ENCODE results near the gene ZFPM1.

The ZFPM1 gene

DNA sequence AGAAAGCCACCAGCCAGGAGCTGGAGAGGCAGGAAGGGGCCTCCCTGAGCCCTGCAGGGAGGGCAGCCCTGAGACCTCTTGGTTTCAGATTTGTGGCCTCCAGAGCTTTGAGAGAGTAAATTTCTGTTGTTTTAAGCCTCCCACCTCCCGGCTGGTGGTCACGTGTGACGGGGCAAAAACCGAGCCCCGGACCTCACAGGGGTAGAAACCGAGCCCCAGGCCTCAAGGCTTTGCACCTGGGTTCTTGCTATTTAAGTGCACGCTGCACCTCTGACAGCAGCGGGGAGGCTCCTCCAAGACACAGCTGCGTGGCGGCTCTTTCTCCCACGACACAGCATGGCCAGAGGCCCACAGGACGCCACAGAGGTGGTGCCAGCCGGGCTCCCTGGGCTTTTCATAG, 99.7 kb downstream of the ZFPM1 start:
- TF ChIP-seq ZNF274 (IDR thresholded peaks at IDR 0.05; ENCODE audit: low read depth, low read length) = no peak
- no peak overlapping the region; the same call in 1 of the 2 replicates for H3K4me3 ChIP-seq (ENCODE audit: low read length)

DNA sequence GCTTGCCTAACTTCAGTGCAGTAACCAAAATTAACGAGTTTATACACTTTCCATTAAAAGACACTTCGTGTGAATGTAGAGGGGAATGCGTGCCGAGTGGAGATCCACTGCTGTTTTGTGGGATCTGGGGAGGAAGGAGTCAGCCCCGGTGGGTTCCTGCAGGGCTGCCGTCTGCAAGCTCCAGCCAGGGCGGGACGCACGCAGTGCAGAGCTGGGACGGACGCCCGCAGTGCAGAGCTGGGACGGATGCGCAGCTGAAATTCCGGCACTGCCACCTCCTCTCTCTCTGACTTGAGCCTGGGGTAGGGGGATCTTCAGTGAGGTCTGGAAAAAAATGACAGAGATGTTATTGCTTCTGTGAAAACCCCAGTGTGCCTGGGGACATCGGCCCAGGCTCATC, 100.7 kb downstream of the ZFPM1 start:
- no peak for TF ChIP-seq ZNF274 (IDR thresholded peaks at IDR 0.05; ENCODE audit: low read depth, low read length)
- no peak overlapping the region for H3K4me3 ChIP-seq (ENCODE audit: low read length)

DNA sequence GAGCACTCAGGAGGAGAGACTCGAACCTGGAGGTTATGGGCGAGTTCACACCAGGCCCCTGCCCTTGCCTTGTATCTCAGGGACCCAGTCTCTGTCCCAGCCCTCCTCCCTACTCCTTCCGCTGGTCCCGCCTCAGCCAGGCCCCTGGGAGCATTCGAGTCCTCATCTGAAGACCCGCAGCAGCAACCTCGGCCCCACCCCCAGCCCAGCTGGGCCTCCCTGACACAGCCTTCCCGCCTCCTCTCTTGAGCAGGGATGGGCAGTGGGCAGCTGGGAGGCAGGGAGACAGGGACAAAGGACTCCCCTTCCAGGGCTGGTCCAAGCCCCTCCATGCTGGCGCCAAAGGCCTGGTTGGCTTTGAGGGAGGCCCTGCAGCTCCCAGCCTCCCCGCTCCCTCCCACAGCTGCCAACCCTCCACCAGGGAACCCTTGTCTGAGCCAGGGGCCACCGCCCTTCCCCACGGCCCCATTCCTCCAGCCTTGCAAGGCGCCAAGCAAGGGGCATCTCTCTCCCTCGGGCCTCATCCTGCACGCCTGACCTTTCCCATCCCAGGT, 101.7 kb downstream of the ZFPM1 start:
- H3K4me3 ChIP-seq (ENCODE audit: low read length) = no peak overlapping the region
- no peak for TF ChIP-seq ZNF274 (IDR thresholded peaks at IDR 0.05; ENCODE audit: low read depth, low read length)

DNA sequence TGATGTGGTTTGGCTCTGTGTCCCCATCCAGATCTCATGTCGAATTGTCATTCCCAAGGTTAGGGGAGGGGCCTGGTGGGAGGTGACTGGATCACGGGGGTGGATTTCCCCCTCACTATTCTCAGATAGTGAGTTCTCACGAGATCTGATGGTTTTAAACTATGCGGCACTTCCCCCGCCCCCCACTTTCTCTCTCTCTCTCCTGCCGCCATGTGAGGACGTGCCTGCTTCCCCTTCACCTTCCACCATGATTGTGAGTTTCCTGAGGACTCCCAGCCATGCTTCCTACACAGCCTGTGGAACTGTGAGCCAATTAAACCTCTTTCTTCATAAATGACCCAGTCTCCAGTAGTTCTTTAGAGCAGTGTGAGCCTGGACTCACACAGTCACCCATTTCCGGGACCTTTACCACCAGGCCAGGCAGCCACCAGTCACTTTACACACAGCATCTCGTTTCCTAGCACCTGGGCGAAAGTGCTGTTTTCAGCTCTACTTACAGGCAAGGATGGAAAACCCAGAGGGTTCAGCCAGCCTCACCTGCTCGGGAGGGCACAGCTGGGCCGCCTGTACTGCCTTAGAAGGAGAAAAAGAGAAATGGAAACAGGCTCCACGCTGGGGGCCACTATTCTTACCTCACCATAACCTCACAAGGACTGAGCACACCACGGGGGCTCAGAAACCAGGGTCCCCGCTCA, 103.4 kb downstream of the ZFPM1 start:
- no peak overlapping the region for H3K4me3 ChIP-seq (ENCODE audit: low read length)
- no peak for TF ChIP-seq ZNF274 (IDR thresholded peaks at IDR 0.05; ENCODE audit: low read depth, low read length)

DNA sequence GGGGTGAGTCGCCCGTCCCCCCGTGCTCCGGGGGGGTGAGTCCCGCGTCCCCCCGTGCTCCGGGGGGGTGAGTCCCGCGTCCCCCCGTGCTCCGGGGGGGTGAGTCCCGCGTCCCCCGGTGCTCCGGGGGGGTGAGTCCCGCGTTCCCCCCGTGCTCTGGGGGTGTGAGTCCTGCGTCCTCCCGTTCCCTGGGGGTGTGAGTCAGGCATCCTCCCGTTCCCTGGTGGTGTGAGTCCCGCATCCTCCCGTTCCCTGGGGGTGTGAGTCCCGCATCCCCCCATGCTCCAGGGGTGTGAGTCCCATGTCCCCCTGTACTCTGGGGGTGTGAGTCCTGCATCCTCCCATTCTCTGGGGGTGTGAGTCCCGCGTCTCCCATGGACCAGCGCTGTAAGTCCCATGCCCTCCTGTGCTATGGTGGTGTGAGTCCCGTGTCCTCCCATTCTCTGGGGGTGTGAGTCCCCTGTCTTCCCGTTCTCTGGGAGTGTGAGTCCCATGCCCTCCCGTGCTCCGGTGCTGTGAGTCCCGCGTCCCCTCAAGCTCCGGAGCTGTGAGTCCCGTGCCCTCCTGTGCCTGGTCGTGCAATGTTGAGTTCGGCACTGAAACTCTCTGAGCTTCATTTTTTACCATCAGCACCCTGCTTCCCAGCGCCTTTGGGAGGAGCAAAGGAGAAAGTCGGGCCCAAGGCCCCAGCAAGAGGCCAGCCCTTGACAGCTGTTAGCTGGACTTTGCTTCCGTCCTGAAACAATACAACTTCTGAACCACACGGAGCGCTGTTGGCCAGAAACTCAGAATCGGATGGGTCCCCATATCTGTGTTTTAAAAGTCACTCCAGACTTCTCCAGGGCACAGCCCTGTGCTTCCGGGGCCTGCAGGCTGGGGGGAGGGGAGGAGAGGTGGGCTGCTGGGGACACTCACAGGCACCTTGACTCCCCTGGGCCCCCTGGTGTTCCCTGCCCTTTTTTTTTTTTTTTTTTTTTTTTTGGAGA, 105.7 kb downstream of the ZFPM1 start:
- H3K4me3 ChIP-seq (ENCODE audit: low read length) = no peak overlapping the region
- no peak for TF ChIP-seq ZNF274 (IDR thresholded peaks at IDR 0.05; ENCODE audit: low read depth, low read length)

DNA sequence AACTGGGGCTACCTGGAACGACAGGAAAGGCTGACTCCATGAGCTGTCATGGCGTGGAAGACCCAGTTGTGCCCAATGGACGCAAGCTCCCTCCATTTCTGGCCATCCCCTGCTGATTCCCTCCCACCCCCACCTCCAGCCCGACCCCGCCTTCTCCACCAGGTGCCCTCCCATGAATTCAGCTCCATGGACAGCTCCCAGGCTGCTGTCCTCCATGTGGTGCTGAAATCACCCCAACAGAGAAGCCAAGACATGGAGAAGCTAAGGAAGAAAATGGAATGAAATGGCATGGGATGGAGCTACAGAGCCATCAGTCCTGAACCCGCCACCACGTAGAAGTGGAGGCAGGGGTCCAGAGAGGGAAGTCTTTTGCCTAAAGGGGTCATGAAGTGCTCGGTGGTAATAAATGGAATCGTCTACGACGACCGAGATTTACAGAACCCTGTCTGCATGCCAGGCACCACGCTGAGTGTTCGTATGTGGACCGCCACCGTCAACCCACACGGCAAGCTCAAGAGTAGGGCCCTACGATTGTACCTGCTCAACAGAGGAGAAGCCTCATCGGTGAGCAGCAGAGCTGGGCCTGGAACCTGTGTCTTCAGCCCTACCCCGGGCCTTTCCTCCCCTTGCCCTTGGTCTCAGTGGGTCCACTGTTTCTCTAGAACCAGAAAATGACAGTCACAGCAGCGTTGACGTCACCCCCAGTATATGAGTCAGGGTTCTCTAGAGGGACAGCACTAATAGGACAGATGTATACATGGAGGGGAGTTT, 107.8 kb downstream of the ZFPM1 start:
- no peak overlapping the region for H3K4me3 ChIP-seq (ENCODE audit: low read length)
- no peak for TF ChIP-seq ZNF274 (IDR thresholded peaks at IDR 0.05; ENCODE audit: low read depth, low read length)

DNA sequence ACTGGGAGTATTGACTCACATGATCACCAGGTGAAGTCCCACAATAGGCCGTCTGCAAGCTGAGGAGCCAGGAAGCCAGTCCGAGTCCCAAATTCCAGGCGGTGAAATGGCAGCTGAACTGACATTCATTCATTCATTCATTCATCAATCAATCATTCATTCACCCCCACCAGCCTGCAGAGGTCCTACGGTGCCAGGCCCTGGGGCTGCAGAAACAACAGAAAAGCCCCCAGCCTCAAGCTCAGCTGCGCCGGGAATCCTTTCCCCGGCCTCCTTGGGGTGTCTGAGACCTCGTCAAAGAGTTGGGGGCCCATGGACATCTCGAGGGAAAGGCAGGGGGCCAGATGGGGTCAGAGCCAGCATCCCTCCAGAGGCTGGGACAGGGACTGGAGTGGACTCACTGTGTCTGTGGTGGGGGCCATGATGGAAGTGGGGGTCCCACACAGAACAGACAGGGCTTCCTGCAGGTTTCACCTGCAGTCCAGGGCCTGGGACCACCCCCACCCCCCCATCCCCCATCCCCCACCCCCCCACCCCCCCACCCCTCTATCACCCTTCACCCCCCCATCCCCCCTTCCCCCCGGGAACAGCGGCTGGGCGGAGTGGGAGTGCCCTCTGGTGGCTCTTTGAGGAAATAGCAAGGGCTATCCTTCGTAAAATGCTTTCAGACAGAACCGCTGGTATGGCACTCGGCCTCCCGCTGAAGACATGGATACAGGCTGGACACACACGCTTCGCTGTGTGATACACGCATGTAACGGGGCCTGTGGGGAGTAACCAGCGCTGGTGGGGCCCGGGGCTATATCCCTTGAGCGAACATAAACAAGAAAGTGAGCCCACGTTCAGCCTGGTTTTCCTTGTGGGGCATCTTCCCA, 108.6 kb downstream of the ZFPM1 start:
- no peak overlapping the region for H3K4me3 ChIP-seq (ENCODE audit: low read length)
- TF ChIP-seq ZNF274 (IDR thresholded peaks at IDR 0.05; ENCODE audit: low read depth, low read length) = no peak

DNA sequence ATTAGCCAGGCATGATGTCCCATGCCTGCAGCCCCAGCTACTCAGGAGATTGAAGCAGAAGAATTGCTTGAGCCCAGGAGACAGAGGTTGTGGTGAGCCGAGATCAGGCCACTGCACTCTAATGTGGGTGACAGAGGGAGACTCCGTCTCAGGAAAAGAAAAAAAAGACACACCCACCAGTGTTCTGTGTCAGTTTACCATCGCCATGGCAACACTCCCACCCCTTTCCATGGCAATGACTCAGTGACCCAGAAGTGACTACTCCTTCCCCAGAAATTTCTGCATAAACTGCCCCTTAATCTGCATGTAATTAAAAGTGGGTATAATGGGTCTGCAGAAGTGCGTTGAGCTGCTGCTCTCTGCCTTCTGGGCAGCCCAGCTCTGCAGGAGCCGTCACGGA, 113.1 kb downstream of the ZFPM1 start:
- TF ChIP-seq ZNF274 (IDR thresholded peaks at IDR 0.05; ENCODE audit: low read depth, low read length) = no peak
- H3K4me3 ChIP-seq (ENCODE audit: low read length) = no peak overlapping the region

DNA sequence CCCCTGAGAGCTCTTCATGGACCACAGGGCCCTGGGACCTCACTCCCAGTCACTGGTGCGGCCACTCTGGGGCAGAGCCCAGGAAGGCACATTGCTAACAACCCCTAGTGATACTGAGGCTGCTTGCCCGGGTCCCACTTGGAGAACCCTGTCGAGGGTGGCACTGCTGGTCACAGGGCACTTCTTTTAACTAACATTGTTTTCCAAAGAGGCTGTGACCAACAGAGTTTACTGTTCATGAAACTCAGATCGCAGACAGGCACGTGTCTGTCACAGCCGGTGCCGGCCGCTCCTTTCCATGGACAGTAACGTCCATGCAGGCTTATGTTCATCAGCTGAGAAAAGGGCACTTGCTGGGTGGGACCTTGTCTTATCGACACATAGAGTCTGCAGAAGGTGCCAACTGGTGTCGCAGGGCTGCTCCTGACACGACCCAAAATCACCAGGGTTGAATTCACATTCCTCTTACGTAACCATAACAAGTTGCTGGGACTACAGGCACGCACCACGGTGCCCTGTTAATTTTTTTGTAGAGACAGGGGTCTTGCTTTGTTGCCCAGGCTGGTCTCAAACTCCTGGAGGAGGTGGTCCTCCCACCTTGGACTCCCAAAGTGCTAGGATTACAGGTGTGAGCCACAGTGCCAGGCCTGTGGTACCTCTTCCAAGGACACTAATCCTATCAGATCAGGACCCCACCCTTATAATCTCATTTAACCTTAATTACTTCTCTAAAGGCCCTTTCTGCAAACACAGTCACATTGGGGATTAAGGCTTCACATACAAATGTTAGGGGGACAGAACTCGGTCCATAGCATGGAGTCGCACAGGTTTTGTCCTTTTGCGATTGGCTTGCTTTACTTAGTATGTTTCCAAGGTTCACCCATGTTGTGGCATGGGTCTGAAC, 115.9 kb downstream of the ZFPM1 start:
- H3K4me3 ChIP-seq (ENCODE audit: low read length) = peak overlapping the region; percentile 75
- TF ChIP-seq ZNF274 (IDR thresholded peaks at IDR 0.05; ENCODE audit: low read depth, low read length) = no peak

DNA sequence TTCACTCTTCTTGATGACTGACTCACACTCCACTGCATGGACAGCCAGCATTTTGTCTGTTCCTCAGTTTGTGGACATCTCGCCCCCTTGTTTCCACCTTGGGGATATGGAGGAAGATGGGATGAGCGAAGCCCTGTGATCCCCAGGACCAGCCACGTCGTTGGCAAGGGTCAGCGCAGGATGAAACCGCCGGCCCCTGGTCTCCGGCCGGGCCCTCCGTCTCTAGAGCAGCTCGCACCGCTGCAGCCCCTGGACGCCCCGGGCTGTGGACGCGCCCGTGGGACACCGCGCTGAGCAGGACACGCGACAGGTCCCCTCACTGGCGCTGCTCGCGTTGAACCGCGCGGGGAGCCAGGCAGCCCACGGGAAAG, 116.5 kb downstream of the ZFPM1 start:
- peak overlapping the region; percentile 75 for H3K4me3 ChIP-seq (ENCODE audit: low read length)
- no peak for TF ChIP-seq ZNF274 (IDR thresholded peaks at IDR 0.05; ENCODE audit: low read depth, low read length)

DNA sequence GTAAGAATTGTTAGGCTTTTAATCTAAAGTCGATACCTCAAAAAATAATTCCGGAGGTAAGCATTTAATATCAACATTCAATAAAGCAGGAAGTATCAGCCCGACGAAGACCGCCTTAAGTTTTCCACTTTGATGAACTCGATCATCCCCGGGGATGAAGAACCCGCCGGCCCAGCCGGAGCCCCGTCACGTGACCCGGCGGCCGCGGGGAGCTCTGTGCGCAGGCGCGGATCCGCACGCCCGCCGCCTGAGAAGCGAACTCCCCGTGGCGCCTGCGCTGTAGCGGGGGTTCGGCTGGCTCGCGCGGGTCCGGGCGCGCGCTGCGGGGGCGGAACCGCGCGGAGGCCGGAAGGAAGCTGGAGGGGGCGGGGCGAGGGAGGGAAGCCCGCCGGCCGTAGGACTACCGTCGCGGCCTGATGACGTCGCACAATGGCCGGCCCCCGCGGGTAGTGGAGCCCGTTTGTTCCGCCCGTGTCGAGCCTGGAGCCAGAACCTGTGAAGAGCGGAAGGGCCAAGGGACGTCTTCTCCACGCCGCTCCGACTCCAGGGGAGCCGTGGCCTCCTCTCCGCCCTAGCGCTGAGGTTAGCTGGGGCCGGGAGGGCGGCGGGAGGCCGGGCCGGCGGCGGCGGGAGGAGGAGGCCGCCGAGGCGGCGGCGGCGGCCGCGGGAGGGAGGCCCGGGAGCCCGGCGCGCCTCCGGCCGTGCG, 117.1 kb downstream of the ZFPM1 start, which contains the start of gene ZC3H18:
Gene ZC3H18 (plus strand): TSS at position 419 of the 706 bp plus-strand sequence. CDS start 6,721 bp downstream, outside the sequence.
- no peak for TF ChIP-seq ZNF274 (IDR thresholded peaks at IDR 0.05; ENCODE audit: low read depth, low read length)
- H3K4me3 ChIP-seq (ENCODE audit: low read length) = peak within 1 kb of the TSS; percentile 94
